Osteocyte (in vitro differentiated cells): Measurements from ENCODE around the gene HAPSTR1. TPM values are rescaled to one million over a fixed set of nuclear protein-coding genes. Genes with fewer than 3 reads are reported as not detected.

Source experiments
- DNase-seq: peaks from one replicate; pipeline ENCODE4 v3.0.0; 2021; ENCODE audit warnings: mixed read lengths; ENCODE audit not compliant: unreplicated experiment; ENCODE audit errors: extremely low spot score
- H3K27ac Mint-ChIP-seq: one replicate; pipeline ENCODE4 v1.8.0; 2021; ENCODE audit warnings: mild to moderate bottlenecking, mixed read lengths; ENCODE audit not compliant: unreplicated experiment
- H3K27me3 Mint-ChIP-seq: one replicate; pipeline ENCODE4 v1.8.0; 2021; ENCODE audit warnings: mixed read lengths; ENCODE audit not compliant: unreplicated experiment
- H3K36me3 Mint-ChIP-seq: one replicate; pipeline ENCODE4 v1.8.0; 2021; ENCODE audit warnings: mixed read lengths; ENCODE audit not compliant: unreplicated experiment
- H3K4me1 Mint-ChIP-seq: one replicate; pipeline ENCODE4 v1.8.0; 2021; ENCODE audit warnings: mixed read lengths; ENCODE audit not compliant: unreplicated experiment
- H3K4me3 Mint-ChIP-seq: one replicate; pipeline ENCODE4 v1.8.0; 2021; ENCODE audit warnings: mild to moderate bottlenecking, moderate library complexity, mixed read lengths; ENCODE audit not compliant: unreplicated experiment
- H3K9me3 Mint-ChIP-seq: one replicate; pipeline ENCODE4 v1.8.0; 2021; ENCODE audit warnings: mixed read lengths; ENCODE audit not compliant: unreplicated experiment
- total RNA-seq: library from RNA; stranded (reverse); gene quantifications from 2 replicates; pipeline ENCODE4 v1.2.1, GENCODE V29; 2021
- TF ChIP-seq, protein P1 (sequence below): fragments of 200-600 bp; sonication (generic); IDR thresholded peaks from 2 replicates; pipeline ENCODE4 v1.5.0; 2021; ENCODE audit warnings: antibody characterized with exemption, mild to moderate bottlenecking, moderate library complexity

Gene HAPSTR1
- total RNA-seq, 1 donor from 2014 or later = 73.4 TPM

GRCh38 chr16:9114112-9114511 lies 22.7 kb downstream of the HAPSTR1 start:
- DNase-seq = no peak
- TF ChIP-seq, protein P1, sequence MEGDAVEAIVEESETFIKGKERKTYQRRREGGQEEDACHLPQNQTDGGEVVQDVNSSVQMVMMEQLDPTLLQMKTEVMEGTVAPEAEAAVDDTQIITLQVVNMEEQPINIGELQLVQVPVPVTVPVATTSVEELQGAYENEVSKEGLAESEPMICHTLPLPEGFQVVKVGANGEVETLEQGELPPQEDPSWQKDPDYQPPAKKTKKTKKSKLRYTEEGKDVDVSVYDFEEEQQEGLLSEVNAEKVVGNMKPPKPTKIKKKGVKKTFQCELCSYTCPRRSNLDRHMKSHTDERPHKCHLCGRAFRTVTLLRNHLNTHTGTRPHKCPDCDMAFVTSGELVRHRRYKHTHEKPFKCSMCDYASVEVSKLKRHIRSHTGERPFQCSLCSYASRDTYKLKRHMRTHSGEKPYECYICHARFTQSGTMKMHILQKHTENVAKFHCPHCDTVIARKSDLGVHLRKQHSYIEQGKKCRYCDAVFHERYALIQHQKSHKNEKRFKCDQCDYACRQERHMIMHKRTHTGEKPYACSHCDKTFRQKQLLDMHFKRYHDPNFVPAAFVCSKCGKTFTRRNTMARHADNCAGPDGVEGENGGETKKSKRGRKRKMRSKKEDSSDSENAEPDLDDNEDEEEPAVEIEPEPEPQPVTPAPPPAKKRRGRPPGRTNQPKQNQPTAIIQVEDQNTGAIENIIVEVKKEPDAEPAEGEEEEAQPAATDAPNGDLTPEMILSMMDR = no peak
- Mint-ChIP-seq H3K4me3 (no peak overlapping the region), H3K27me3 (no peaks in the 10 kb centered on the region), H3K9me3 (no peaks in the 10 kb centered on the region), H3K36me3 (peaks cover 36% of the 10 kb centered on the region), H3K4me1 (peaks cover 72% of the 10 kb centered on the region), H3K27ac (peak overlapping the region; percentile 35)

GRCh38 chr16:9114842-9115241 lies 23.4 kb downstream of the HAPSTR1 start:
- Mint-ChIP-seq H3K27me3 (no peaks in the 10 kb centered on the region), H3K4me3 (no peak overlapping the region), H3K9me3 (no peaks in the 10 kb centered on the region), H3K4me1 (peaks cover 65% of the 10 kb centered on the region), H3K36me3 (peaks cover 36% of the 10 kb centered on the region), H3K27ac (no peak overlapping the region)
- TF ChIP-seq, protein P1 = no peak
- DNase-seq = no peak

GRCh38 chr16:9115277-9115676 lies 23.8 kb downstream of the HAPSTR1 start:
- peaks cover 31% of the 10 kb centered on the region for H3K36me3 Mint-ChIP-seq

GRCh38 chr16:9116141-9116540 lies 24.7 kb downstream of the HAPSTR1 start:
- TF ChIP-seq, protein P1 = no peak
- peaks cover 55% of the 10 kb centered on the region for H3K4me1 Mint-ChIP-seq
- no peak for DNase-seq
- H3K27ac Mint-ChIP-seq = no peak overlapping the region
- H3K4me3 Mint-ChIP-seq = no peak overlapping the region
- H3K9me3 Mint-ChIP-seq = no peaks in the 10 kb centered on the region
- peaks cover 30% of the 10 kb centered on the region for H3K36me3 Mint-ChIP-seq
- no peaks in the 10 kb centered on the region for H3K27me3 Mint-ChIP-seq

More at GRCh38 chr16:9115277-9115676, 23.8 kb downstream of the HAPSTR1 start:
- no peaks in the 10 kb centered on the region for H3K27me3 Mint-ChIP-seq
- H3K27ac Mint-ChIP-seq = no peak overlapping the region
- no peak for DNase-seq
- H3K9me3 Mint-ChIP-seq = no peaks in the 10 kb centered on the region
- TF ChIP-seq, protein P1 = no peak
- H3K4me3 Mint-ChIP-seq = no peak overlapping the region
- peaks cover 64% of the 10 kb centered on the region for H3K4me1 Mint-ChIP-seq

- DNase-seq = no peak
- Mint-ChIP-seq H3K9me3 (no peaks in the 10 kb centered on the region), H3K27me3 (no peaks in the 10 kb centered on the region), H3K4me3 (no peak overlapping the region), H3K4me1 (peaks cover 36% of the 10 kb centered on the region), H3K36me3 (peaks cover 35% of the 10 kb centered on the region), H3K27ac (no peak overlapping the region)
- TF ChIP-seq, protein P1 = no peak
These were observed 26.7 kb downstream of the HAPSTR1 start for GRCh38 chr16:9118170-9118569.
